ENCODE measurements around the gene AKAP12. TPM values are rescaled to one million over a fixed set of nuclear protein-coding genes. Genes with fewer than 3 reads are reported as not detected.

AKAP12 gene
- total and polyA plus RNA-seq, 12 donors, result 10.8 to 46.1 (median 26.1) TPM

DNA sequence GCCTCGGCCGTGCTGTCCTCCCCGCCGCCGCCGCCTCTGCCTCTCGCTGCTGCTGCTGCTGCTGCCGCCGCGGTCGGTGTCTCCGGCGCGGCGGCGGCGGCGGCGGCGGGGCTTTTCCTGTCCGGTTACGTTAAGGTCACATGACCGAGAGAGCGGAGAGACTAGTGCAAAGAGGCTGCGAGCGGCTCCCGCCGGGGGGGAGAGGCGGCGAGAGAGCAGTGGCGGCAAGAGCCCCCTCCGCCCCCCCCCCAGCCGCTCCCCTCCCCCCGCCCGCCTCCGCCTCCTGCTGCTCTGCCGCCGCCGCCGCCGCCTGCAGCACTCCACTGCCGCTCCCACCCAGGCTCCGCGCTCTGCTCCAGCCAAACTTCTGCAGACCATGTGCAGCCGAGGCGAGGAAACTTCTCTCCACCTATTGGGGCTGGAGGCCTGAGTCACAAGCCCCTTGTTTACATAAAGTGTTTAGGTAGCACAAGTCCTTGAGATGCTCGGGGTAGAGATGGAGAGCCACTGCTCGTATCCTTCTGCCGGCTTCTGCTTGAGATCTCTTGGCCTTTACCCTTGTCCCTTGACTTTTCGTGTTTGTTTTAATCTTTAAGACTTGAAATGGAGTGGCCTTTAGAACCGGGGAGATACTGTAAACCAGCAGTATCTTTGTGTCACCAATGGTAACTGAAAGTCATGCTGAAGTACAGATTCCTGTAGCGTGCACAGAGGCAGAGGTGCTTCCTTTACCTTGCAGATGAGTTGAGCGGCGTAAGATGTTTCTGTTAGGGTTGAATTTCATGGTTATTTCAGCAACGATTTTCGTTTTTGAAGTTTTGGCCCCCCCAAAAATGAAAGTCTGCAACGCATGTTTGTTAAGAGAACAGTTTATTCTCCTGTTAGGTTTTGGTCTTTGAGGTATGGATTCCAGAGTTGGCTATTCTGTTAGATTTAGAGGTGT, 152.0 kb downstream of the AKAP12 start, which contains the start of gene ZBTB2:
TSS of gene ZBTB2 (minus strand) at position 89 of the 943 bp plus-strand sequence. CDS start 17,922 bp downstream, outside the sequence.
- Histone ChIP-seq H3K36me3 (replicated peaks in 1 of 2) (no peaks in the 10 kb centered on the region), H3K4me3 (peak within 1 kb of the TSS; percentile 37 to 91 (median 78)), H3K27me3 (no peaks in the 10 kb centered on the region), H3K27ac (peak within 1 kb of the TSS; percentile 95 to 100 (median 98)), H3K4me1 (replicated peaks in 1 of 2) (peaks cover 42 to 58% of the 10 kb centered on the region in 2 donors), H3K9me3 (replicated peaks in 1 of 3) (no peaks in the 10 kb centered on the region)
- intact Hi-C loops (cut with DNase I), result no loop called here
- peak; percentile 70 to 83 (median 76) for DNase-seq
- peak in 1 of 2 donors; percentile 46 for TF ChIP-seq POLR2A (IDR thresholded peaks at IDR 0.05)
- TF ChIP-seq, protein P1, sequence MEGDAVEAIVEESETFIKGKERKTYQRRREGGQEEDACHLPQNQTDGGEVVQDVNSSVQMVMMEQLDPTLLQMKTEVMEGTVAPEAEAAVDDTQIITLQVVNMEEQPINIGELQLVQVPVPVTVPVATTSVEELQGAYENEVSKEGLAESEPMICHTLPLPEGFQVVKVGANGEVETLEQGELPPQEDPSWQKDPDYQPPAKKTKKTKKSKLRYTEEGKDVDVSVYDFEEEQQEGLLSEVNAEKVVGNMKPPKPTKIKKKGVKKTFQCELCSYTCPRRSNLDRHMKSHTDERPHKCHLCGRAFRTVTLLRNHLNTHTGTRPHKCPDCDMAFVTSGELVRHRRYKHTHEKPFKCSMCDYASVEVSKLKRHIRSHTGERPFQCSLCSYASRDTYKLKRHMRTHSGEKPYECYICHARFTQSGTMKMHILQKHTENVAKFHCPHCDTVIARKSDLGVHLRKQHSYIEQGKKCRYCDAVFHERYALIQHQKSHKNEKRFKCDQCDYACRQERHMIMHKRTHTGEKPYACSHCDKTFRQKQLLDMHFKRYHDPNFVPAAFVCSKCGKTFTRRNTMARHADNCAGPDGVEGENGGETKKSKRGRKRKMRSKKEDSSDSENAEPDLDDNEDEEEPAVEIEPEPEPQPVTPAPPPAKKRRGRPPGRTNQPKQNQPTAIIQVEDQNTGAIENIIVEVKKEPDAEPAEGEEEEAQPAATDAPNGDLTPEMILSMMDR (IDR thresholded peaks at IDR 0.05), result no peak
- WGBS, 4 donors, result 0 to 3% (median 1%) methylated on average over 11 to 50 of the region's 57 CpGs

DNA sequence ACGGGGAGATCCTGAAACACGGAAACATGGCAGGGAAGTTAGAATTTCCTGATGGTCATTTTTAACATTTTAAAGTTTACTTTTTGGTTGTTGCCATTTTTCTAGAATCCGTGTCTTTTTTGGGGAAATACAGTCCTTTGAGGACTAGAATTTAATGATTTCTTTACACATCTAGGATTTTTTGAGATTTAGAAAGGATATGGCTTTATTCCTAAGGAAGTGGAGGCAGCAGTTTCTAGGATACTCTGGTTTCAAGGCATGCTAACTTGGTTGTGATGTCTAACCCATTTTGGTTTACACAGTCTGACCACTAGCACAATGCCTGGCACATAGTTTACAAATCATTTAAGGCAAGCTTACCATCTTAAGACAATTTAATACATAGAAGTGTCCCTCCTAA, 152.7 kb downstream of the AKAP12 start:
- DNase-seq, result no peak
- Histone ChIP-seq H3K27me3 (no peaks in the 10 kb centered on the region), H3K27ac (peak overlapping the region in 3 of 5 donors; percentile 97 to 100 (median 99)), H3K9me3 (replicated peaks in 1 of 3) (no peaks in the 10 kb centered on the region), H3K4me3 (peak overlapping the region in 1 of 4 donors; percentile 91), H3K4me1 (replicated peaks in 1 of 2) (peaks cover 42 to 59% of the 10 kb centered on the region in 2 donors), H3K36me3 (replicated peaks in 1 of 2) (no peaks in the 10 kb centered on the region)
- intact Hi-C loops (cut with DNase I), result no loop called here
- WGBS, 4 donors, result 2 to 3% (median 2%) methylated on average over 3 of the region's 3 CpGs
- TF ChIP-seq, protein P1 (IDR thresholded peaks at IDR 0.05), result no peak
- no peak for TF ChIP-seq POLR2A (IDR thresholded peaks at IDR 0.05)

DNA sequence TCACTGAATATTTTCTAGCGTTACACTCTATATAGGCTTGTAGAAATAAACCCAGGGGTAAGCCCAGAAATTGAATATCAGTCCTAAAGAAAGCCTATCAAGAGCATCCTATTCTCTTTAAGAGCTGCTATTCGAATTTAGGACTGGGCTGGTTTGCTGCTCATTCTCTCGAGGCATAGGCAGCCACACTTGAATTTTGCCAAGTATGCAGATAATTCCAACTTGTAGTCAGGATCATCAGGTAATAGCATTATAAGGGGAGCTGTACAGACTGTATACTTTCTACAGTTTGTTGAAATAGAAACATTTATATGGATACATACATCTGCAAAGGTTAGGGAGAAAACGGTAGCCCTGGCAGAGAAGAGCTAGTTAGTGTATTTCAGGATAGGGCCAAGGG, 153.6 kb downstream of the AKAP12 start:
- intact Hi-C loops (cut with DNase I), result no loop called here
- Histone ChIP-seq H3K9me3 (replicated peaks in 1 of 3) (no peaks in the 10 kb centered on the region), H3K27me3 (no peaks in the 10 kb centered on the region), H3K36me3 (replicated peaks in 1 of 2) (no peaks in the 10 kb centered on the region), H3K4me1 (replicated peaks in 1 of 2) (peaks cover 42 to 63% of the 10 kb centered on the region in 2 donors), H3K4me3 (peak overlapping the region in 1 of 4 donors; percentile 91), H3K27ac (peak overlapping the region in 2 of 5 donors; percentile 97 to 99)
- DNase-seq, result no peak
- TF ChIP-seq POLR2A (IDR thresholded peaks at IDR 0.05), result no peak
- TF ChIP-seq, protein P1 (IDR thresholded peaks at IDR 0.05), result no peak
- WGBS, 4 donors, result 48 to 61% (median 53%) methylated on average over 4 of the region's 4 CpGs

DNA sequence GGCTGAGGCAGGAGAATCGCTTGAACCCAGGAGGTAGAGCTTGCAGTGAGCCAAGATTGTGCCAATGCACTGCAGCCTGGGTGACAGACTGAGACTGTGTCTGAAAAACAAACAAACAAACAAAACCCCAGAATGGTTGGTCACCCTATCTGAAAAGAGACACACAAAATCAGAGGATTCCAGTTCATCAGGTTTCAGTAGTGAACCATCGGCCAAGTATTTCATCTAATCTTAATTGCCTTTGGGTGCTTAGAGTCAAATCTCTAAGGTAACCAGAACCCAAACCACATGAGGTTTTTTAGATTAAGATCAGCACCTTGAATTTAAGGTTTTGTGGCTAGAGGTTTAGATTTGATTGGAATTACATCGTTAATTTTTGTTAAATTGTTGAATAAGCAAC, 159.9 kb downstream of the AKAP12 start:
- Histone ChIP-seq H3K36me3 (replicated peaks in 1 of 2) (peaks cover 0 to 15% of the 10 kb centered on the region in 2 donors), H3K27ac (no peak overlapping the region), H3K4me1 (replicated peaks in 1 of 2) (peaks cover 18 to 27% of the 10 kb centered on the region in 2 donors), H3K4me3 (no peak overlapping the region), H3K27me3 (no peaks in the 10 kb centered on the region), H3K9me3 (replicated peaks in 1 of 3) (no peaks in the 10 kb centered on the region)
- TF ChIP-seq, protein P1 (IDR thresholded peaks at IDR 0.05), result no peak
- TF ChIP-seq POLR2A (IDR thresholded peaks at IDR 0.05), result no peak
- intact Hi-C loops (cut with DNase I), result loop anchor here in 1 of 2 donors (10.0 kb wide), 1 partner anchor 75 kb away; no protein-coding TSS in a partner anchor
- DNase-seq, result no peak
- WGBS, 4 donors, result 76 to 86% (median 80%) methylated on average over 3 of the region's 3 CpGs
